ENCODE data around the gene TMEM232.

TMEM232 gene

DNA sequence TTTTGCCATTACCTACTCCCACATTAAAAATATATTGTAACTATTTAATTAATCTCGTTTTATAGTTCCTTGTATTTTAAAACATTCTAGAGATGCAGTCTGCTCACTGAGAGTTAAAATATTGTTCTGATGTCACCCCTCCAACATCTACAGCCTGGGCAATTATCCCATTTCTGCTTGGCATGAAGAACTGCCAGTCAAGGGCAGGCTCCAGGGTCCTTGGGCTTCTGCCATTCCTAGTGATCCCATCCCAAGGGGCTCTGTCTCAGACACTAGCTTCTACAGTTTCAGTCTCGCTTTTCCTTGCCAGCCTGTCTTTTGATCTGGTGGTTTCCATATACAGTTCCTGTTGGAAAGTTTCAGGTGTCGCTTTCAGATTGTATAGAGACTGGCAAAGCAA, 287.2 kb downstream of the TMEM232 start:
- H3K36me3 ChIP-seq, result no peaks in the 10 kb centered on the region

DNA sequence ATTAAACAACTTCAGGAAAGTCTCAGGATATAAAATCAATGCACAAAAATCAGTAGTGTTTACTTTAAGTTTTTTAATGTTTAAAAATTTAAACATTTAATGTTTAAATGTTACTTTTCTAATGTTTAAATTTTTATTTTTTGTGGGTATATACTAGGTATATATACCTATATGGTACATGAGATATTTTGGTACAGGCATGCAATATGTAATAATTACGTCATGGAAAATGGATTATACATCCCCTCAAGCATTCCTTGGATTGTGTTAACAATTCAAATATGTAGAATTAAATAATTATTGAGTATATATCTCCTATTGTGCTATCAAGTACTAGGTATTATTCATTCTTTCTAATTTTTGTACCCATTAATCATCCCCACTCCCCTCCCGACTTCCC, 291.3 kb downstream of the TMEM232 start:
- Histone ChIP-seq H3K27me3 (no peaks in the 10 kb centered on the region), H3K36me3 (no peaks in the 10 kb centered on the region), H3K9me3 (no peaks in the 10 kb centered on the region), H3K4me1 (no peaks in the 10 kb centered on the region), H3K4me3 (ENCODE audit: low read depth, low read length) (no peak overlapping the region)
- TF ChIP-seq CTCF (IDR thresholded peaks at IDR 0.05; ENCODE audit: low read depth, low read length), result no peak
- no peak for DNase-seq

More for the DNA sequence above, 287.2 kb downstream of the TMEM232 start:
- no peak for TF ChIP-seq CTCF (IDR thresholded peaks at IDR 0.05; ENCODE audit: low read depth, low read length)
- Histone ChIP-seq H3K27me3 (no peaks in the 10 kb centered on the region), H3K4me3 (ENCODE audit: low read depth, low read length) (no peak overlapping the region), H3K4me1 (peaks cover 2% of the 10 kb centered on the region; the same call in 1 of the 2 replicates), H3K9me3 (no peaks in the 10 kb centered on the region)
- DNase-seq, result no peak

DNA sequence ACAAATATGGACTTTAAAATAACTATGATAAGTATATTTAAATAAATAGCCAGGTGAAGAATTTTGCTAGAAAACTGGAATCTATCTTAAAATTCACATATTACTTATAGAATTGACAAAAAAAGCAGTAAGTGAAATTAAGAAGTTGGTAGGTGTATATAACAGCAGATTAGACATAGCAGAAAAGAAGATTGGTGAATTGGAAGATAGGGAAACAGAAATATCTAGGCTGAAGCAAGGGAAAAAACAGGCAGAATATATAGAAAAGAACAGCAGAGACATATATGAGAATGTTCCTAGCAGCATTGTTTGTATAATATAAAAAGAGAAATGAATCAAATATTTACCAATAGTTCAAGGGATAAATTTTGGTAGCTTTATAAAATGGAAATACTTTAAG, 294.9 kb downstream of the TMEM232 start:
- no peaks in the 10 kb centered on the region for H3K36me3 ChIP-seq
- H3K4me3 ChIP-seq (ENCODE audit: low read depth, low read length), result no peak overlapping the region
- no peaks in the 10 kb centered on the region for H3K27me3 ChIP-seq
- no peaks in the 10 kb centered on the region for H3K4me1 ChIP-seq
- TF ChIP-seq CTCF (IDR thresholded peaks at IDR 0.05; ENCODE audit: low read depth, low read length), result no peak
- DNase-seq, result no peak
- no peaks in the 10 kb centered on the region for H3K9me3 ChIP-seq

DNA sequence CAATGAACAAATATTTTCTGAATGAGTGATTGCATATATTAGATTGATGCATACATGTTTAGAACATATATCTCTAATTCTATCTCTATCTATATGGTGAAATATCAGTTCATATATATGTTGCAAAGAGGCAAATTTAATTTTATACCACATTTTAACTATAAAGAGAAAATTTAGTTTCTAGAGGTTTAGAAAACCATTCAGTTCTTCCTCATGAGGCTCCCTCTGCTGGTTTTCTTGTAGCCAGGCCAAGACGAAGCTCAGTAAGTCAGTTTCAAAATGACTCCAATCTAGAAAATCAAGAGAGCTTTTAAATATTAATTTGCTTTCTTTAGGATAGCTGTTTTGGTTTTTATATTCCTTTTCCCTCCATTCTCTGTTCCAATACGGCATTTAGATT, 312.1 kb downstream of the TMEM232 start:
- Histone ChIP-seq H3K4me1 (no peaks in the 10 kb centered on the region), H3K9me3 (no peaks in the 10 kb centered on the region), H3K4me3 (ENCODE audit: low read depth, low read length) (no peak overlapping the region), H3K36me3 (no peaks in the 10 kb centered on the region), H3K27me3 (no peaks in the 10 kb centered on the region)
- TF ChIP-seq CTCF (IDR thresholded peaks at IDR 0.05; ENCODE audit: low read depth, low read length), result peak; percentile 60
- no peak for DNase-seq

GRCh38 chr5:110413856-110414255, 312.6 kb downstream of the TMEM232 start:
- Histone ChIP-seq H3K36me3 (no peaks in the 10 kb centered on the region), H3K4me3 (ENCODE audit: low read depth, low read length) (no peak overlapping the region), H3K27me3 (no peaks in the 10 kb centered on the region), H3K9me3 (no peaks in the 10 kb centered on the region), H3K4me1 (no peaks in the 10 kb centered on the region)
- TF ChIP-seq CTCF (IDR thresholded peaks at IDR 0.05; ENCODE audit: low read depth, low read length), result no peak
- DNase-seq, result no peak

DNA sequence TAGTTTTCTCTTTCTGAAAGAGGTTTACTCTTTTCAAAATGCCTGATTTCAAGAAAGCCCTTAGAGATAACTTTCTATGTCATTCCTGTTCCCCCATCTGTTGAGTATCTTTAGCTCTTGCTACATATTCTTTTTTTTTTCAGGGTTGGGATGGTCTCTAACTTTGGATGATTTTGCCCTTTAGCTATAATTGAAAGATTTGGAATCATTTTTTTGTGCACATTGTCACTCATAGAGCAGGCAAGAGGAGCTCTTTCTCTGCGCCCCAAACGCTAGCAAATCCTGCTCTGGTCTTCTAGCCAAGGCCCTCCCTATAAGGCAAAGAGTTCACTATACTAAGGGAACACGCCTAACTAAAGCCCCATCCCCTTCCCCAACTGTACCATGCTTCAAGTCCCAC, 316.9 kb downstream of the TMEM232 start:
- no peaks in the 10 kb centered on the region for H3K36me3 ChIP-seq
- TF ChIP-seq CTCF (IDR thresholded peaks at IDR 0.05; ENCODE audit: low read depth, low read length), result no peak
- H3K4me3 ChIP-seq (ENCODE audit: low read depth, low read length), result no peak overlapping the region
- H3K9me3 ChIP-seq, result no peaks in the 10 kb centered on the region
- DNase-seq, result no peak
- H3K4me1 ChIP-seq, result no peaks in the 10 kb centered on the region
- H3K27me3 ChIP-seq, result no peaks in the 10 kb centered on the region

Measured in BE2C (cell line).